SJSA1 (cell line): ENCODE data around the gene RXRB. TPM values are rescaled to one million over a fixed set of nuclear protein-coding genes. Genes with fewer than 3 reads are reported as not detected.

Source experiments
- DNase-seq, 2 experiments: peaks; one replicate each; pipeline ENCODE4 v3.0.0-alpha.2; 2015 to 2020; ENCODE audit warnings: low spot score in 2 of 2, low read depth in 1 of 2
- H3K27ac ChIP-seq: fragments of 250-450 bp; sonication (Bioruptor Pico); 2 replicates; pipeline ENCODE4 v1.5.1; 2020; ENCODE audit warnings: mild to moderate bottlenecking, moderate library complexity
- H3K27me3 ChIP-seq: fragments of 250-450 bp; sonication (Bioruptor Pico); replicated peaks from 2 replicates; pipeline ENCODE4 v1.5.1; 2020; ENCODE audit warnings: mild to moderate bottlenecking, moderate library complexity
- H3K36me3 ChIP-seq: fragments of 250-450 bp; sonication (Bioruptor Pico); 2 replicates; pipeline ENCODE4 v1.5.1; 2020; ENCODE audit warnings: mild to moderate bottlenecking
- H3K4me1 ChIP-seq: fragments of 250-450 bp; sonication (Bioruptor Pico); replicated peaks from 2 replicates; pipeline ENCODE4 v1.6.1; 2021; ENCODE audit warnings: mild to moderate bottlenecking
- H3K4me3 ChIP-seq: fragments of 250-450 bp; sonication (Bioruptor Pico); 2 replicates; pipeline ENCODE4 v1.5.1; 2020; ENCODE audit warnings: mild to moderate bottlenecking
- H3K9me3 ChIP-seq: fragments of 250-450 bp; sonication (Bioruptor Pico); replicated peaks from 2 replicates; pipeline ENCODE4 v1.5.1; 2020; ENCODE audit warnings: mild to moderate bottlenecking
- total RNA-seq: library from RNA; depleted of rRNA; stranded (reverse); fragments of >200 nt; shearing (Covaris generic); gene quantifications from 2 replicates; pipeline ENCODE4 v1.2.3, GENCODE V29; 2014

RXRB gene
- total RNA-seq, 1 experiment from 2014 or later, result 14.7 TPM

DNA sequence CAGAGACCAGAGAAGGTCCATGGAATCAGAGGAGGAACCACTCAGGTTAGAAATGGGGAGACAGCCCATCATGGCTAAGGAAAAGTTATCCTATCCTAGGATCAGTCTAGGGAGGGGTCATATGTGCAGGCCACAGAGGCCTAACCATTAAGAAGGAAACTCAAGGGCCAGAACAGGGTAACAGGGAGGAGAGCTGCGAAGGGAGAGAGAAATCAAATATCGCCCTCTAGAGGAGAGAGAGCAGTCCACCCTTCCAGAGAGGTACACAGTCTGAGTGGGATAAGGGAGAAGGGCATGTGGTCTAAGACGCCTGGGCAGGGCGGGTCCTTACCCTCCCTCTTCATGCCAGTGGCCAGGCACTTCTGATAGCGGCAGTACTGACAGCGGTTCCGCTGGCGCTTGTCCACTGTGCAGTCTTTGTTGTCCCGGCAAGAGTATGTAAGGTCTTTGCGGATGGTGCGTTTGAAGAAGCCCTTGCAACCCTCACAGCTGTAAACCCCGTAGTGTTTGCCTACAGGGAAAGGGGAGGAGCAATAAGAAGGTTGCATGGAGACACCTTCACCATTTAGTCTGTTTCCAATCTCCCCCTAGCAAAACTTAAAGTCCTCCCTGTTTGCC lies 2.9 kb downstream of the RXRB start:
- Histone ChIP-seq H3K4me3 (no peak overlapping the region; the same call in 1 of the 2 replicates), H3K27me3 (peaks cover 3% of the 10 kb centered on the region), H3K36me3 (peaks cover 59% of the 10 kb centered on the region), H3K9me3 (no peaks in the 10 kb centered on the region), H3K27ac (no peak overlapping the region), H3K4me1 (peaks cover 20% of the 10 kb centered on the region)
- DNase-seq, result peak in 1 of 2 experiments; percentile 45

DNA sequence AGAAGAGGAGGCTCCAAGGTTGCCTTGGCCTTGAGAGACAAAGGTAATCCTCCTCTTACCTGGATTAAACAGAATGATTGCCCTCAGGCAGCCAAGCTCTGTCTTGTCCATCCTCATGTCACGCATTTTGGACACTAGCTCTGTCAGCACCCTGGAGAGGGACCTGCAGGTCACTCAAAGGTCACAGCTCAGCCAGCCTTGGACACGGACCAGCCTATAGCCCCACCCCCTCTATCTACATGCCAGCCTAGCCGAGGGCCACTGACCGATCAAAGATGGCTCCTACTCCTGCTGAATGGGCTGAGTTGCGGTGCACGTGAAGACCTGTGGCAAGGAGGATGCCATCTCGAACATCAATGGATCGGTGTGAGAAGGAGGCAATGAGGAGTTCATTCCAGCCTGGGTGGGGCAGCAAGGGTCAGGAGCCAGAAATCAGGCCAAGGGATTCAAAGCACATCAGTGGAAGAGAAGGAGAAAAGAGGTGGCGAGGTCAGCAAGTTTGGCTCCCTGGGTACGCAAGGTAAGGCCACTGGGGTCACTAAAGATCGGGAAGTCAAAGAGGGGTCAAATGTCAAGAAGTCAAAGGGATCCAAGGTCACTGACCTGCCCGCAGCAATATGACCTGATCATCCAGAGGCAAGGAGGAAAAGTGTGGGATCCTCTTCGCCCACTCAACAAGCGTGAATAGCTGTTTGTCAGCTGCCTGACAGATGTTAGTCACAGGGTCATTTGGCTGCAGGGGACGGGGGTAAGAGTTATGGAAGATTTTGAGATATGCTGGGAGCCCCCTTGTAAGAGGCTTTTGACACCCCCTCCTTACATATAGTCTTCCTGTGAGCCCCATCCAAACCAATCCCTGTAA lies 4.9 kb downstream of the RXRB start:
- peaks cover 42% of the 10 kb centered on the region for H3K36me3 ChIP-seq
- peaks cover 8% of the 10 kb centered on the region for H3K4me1 ChIP-seq
- no peak for DNase-seq
- peaks cover 17% of the 10 kb centered on the region for H3K27me3 ChIP-seq
- H3K9me3 ChIP-seq, result no peaks in the 10 kb centered on the region
- no peak overlapping the region for H3K27ac ChIP-seq
- no peak overlapping the region for H3K4me3 ChIP-seq

DNA sequence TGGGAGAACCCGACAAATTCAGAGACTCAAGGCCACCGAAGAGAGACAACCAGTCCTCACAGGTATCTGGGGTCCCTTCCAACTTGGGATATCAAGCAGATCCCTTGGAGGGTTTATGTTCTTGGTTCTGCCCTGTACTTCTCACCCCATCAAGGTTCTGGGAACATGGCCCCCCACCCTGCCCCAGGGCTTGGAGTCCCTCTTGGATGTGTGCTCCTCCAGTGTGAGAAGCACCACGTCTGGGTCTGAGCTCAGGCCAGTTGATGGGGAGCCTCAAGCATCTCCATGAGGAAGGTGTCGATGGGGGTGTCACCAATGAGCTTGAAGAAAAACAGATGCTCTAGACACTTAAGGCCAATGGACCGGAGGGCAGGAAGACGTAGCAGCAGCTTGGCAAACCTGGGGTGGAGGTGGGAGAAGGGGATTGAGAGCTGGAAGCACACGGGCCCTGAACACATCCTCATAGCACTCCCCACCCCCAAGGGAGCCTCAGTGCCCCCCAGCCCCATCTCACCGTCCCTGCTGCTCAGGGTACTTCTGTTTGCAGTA lies 6.0 kb downstream of the RXRB start:
- DNase-seq, result no peak
- H3K27me3 ChIP-seq, result peaks cover 17% of the 10 kb centered on the region
- peaks cover 6% of the 10 kb centered on the region for H3K4me1 ChIP-seq
- peaks cover 38% of the 10 kb centered on the region for H3K36me3 ChIP-seq
- no peak overlapping the region for H3K4me3 ChIP-seq
- no peaks in the 10 kb centered on the region for H3K9me3 ChIP-seq
- H3K27ac ChIP-seq, result no peak overlapping the region

DNA sequence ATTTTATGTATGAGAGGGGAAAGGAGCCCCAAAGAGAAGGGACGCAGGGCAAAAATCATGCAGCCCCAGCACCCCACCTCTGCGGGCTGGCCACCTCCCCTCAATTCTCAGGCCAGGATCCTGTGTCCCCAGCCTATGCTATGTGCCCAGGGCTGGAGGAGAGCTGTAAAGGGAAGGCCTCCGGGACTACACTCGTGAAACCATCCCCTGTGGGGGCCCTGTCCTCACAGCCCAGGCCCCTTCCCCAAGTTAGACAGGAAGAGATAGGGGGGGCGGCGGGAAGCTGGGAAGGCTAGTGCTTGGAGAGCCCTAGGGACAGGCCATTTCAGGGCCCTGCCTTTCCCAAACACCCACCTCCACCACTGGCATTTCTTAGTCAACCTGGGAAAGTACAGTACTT lies 6.8 kb downstream of the RXRB start:
- Histone ChIP-seq H3K36me3 (peaks cover 38% of the 10 kb centered on the region), H3K9me3 (no peaks in the 10 kb centered on the region), H3K4me3 (no peak overlapping the region), H3K27ac (no peak overlapping the region), H3K4me1 (0 out of 2 replicates have a peak, but pooled peaks cover 4% of the 10 kb centered on the region), H3K27me3 (peaks cover 17% of the 10 kb centered on the region)
- DNase-seq, result no peak

DNA sequence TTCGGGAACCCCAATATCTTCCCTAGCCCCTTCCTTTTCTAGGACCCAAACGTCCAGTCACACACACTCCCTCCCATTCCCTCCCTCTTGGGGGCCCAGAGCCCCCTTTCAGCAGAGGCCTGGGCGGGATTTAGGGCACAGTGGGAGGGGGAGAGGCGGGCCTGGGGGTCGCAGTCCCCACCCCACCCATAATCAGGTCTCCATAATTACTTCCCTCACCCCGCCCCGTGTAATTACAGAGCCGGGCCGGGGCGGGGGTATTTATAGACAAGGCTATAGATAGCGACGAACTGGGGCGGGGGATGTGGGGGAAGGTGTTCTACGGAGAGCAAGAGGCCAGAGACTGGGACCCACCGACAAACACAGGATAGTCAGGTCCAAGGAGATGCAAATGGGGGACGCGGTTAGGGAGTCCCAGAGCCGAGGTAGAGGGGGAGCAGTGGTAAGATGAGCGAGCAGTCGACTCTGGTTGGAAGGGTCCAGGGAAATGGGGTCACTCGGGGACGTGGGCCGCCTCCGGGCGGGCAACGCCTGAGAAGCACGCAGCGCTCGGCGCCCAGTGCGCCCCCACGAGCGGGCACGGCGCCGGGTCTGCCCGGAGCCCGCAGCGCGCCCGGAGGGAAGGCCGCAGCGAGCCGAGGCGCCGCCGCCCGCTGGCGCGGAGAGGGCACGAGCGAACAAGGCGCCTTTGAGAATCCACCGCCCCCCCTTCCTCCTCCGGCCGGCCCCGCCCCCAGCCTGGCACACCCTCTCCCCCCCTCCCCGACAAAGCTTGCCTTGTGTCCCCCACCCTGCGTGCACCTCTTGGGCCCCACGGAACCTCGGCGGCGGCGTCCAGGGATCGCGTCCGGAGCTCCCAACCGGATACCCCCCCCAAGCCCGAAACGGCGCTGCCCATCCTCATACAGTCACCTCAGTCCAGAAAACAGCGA lies 7.5 kb downstream of the RXRB start:
- peaks cover 17% of the 10 kb centered on the region for H3K27me3 ChIP-seq
- H3K9me3 ChIP-seq, result no peaks in the 10 kb centered on the region
- no peak for DNase-seq
- H3K27ac ChIP-seq, result no peak overlapping the region
- H3K4me3 ChIP-seq, result no peak overlapping the region
- H3K4me1 ChIP-seq, result 0 out of 2 replicates have a peak, but pooled peaks cover 4% of the 10 kb centered on the region
- peaks cover 38% of the 10 kb centered on the region for H3K36me3 ChIP-seq

DNA sequence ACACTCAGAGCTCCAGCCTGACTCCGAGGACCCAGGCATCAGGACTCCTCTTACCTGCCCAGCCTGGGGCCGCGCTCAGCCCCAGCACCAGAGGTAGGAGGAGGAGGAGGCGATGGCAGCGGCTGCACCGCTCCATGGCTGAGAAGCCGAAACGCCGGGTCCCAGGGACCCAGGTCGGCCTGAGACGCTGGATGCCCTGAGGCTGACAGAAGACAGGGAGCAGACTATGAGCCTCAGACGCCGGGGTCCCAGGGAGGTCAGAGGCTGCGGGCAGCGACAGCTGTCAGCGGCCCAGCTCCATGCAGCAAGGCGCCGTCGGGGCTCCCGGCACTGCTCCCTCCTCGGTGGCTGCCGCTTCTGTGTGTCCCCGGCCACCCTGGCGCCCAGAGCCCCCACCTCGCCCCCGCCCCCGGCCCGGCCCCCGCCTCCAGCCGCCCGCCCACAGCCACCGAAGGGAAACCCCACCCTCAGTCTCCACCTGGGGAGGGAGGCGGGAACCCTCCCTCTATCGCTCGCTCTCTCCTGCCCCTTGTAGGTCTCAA lies 8.3 kb downstream of the RXRB start, which contains the start of gene COL11A2:
COL11A2 (minus strand) TSS at position 363 of the 542 bp plus-strand sequence; CDS start at position 136, 227 bp downstream.
- no peak for DNase-seq
- peaks cover 17% of the 10 kb centered on the region for H3K27me3 ChIP-seq
- H3K27ac ChIP-seq, result no peak within 1 kb of the TSS
- H3K9me3 ChIP-seq, result no peaks in the 10 kb centered on the region
- no peak within 1 kb of the TSS for H3K4me3 ChIP-seq
- H3K36me3 ChIP-seq, result peaks cover 32% of the 10 kb centered on the region
- no peaks in the 10 kb centered on the region for H3K4me1 ChIP-seq

DNA sequence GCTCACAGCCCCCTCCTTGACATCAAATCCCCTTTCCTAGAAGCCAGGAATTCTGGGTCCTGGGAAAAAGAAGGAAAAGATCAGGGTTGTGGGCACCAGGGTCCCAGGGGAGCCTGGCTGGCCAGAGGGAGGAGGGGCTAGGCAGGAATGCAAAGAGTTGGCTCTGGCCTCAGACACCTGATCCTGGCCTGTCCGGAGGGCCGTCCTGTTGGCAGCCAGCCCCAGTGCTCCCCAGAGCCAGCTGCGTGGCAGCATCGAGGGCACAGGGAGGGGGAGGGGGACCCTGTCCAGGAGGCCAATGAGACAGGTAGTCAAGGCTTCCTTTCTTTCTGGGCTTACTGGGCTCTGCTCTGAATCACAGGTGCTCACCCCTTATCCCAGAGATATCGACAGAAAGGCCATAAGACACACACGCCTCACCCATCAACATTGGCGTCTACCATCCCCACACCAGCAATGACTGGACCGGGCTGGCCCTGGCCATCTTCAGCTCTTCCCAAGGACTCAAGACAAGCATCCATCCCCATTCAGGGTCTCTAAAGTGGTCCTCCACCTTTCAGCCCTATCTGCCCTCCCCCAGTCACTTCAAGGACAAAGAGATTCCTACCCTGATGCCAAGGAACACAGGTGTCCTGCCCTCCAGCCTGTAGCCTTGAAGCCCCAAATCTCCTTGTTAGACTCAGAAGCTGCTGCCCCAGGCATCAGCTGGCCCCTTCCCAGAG lies 8.9 kb downstream of the RXRB start:
- Histone ChIP-seq H3K9me3 (no peaks in the 10 kb centered on the region), H3K4me3 (no peak overlapping the region), H3K27me3 (peaks cover 17% of the 10 kb centered on the region), H3K36me3 (peaks cover 26% of the 10 kb centered on the region), H3K27ac (no peak overlapping the region), H3K4me1 (no peaks in the 10 kb centered on the region)
- no peak for DNase-seq

DNA sequence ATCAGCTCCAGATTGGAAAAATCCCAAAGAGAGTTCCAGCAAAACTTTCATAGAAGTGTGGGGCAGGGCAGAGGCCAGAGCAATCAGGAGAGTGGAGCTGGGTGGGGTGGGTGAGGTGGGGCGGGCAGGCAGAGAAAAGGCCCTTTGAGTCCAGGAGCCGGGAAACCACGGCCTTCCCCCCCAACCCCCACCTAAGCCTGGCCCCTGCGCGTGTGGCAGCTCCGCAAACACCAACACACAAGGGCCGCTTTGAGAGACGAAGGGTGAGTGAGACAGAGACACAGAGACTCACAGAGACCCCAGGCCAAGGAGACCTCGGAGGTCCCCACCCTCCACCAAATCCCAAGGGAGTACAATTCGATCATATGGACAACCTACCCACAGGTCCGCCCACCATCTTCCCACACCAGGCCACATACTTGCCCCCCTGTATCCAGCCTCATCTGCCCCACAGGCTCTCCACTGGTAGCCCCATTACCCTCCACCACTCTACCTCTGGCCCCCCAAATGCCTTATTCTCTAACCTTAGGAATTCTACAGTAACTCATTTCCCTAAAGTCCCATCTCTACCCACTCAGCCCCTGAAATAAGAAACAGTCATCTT lies 9.9 kb downstream of the RXRB start:
- H3K36me3 ChIP-seq, result peaks cover 17% of the 10 kb centered on the region
- no peak for DNase-seq
- H3K4me3 ChIP-seq, result no peak overlapping the region
- no peaks in the 10 kb centered on the region for H3K4me1 ChIP-seq
- H3K9me3 ChIP-seq, result no peaks in the 10 kb centered on the region
- no peak overlapping the region for H3K27ac ChIP-seq
- peaks cover 17% of the 10 kb centered on the region for H3K27me3 ChIP-seq

DNA sequence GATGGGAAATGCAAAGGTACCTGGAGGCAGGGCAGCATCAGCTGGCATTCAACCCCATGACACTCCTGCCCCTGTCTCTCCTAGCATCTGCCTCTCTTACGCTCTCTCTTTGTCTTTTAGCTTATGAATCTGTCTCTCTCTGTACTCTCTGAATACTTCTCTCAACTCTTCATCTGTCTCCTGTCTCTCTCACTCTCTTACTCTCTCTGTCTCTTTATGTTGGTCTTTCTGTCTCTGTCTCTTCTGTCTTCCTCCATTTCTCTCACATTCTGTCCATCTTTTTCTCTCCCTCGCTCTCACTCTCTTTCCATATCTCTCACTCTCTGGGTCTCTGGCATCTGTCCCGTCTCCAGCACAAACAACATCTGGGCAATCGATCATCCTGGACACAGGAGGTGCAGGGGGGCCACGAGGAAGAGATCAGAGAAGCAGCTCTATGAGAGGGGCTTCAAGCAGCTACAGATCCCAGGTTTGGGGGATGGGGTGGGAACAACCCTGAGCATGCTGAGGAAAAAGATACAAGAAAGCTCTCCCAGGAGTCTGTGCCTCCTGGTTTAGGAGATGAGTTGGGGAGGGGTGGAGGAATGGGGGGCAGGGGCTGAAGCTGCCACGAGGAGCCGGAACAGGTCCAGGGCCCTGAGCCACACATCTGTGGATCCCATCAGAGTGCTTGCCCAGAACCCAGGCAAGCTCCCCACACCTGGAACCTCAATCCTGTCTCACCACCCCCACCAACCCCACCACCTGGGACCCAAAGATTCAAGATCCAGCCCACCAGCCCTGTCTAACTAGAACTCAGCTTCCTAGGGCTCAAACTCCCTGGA lies 10.6 kb downstream of the RXRB start:
- H3K27me3 ChIP-seq, result peaks cover 17% of the 10 kb centered on the region
- no peak for DNase-seq
- no peak overlapping the region for H3K27ac ChIP-seq
- H3K36me3 ChIP-seq, result peaks cover 9% of the 10 kb centered on the region
- H3K4me3 ChIP-seq, result no peak overlapping the region
- H3K9me3 ChIP-seq, result no peaks in the 10 kb centered on the region
- no peaks in the 10 kb centered on the region for H3K4me1 ChIP-seq

DNA sequence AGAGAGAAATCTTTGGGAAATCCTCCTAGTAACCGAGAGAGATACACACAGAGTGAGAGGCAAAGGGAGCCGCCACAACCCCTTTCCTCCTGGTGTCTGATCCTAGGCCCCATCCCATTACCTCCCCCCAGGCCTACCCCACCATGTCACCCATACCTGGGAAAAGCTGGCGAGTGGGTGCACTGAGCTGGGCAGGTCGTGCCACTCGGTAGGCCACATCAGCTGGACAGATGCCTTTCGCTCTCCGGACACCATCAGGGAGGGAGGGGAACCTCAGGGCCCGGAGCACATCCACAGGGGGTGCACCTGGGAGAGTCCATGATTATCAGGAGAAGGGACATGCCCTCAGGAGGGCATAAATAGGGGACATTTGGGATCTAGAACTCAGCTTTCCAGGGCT lies 11.3 kb downstream of the RXRB start:
- no peaks in the 10 kb centered on the region for H3K9me3 ChIP-seq
- H3K36me3 ChIP-seq, result peaks cover 4% of the 10 kb centered on the region
- DNase-seq, result no peak
- no peak overlapping the region for H3K27ac ChIP-seq
- H3K27me3 ChIP-seq, result peaks cover 17% of the 10 kb centered on the region
- no peak overlapping the region for H3K4me3 ChIP-seq
- H3K4me1 ChIP-seq, result no peaks in the 10 kb centered on the region

DNA sequence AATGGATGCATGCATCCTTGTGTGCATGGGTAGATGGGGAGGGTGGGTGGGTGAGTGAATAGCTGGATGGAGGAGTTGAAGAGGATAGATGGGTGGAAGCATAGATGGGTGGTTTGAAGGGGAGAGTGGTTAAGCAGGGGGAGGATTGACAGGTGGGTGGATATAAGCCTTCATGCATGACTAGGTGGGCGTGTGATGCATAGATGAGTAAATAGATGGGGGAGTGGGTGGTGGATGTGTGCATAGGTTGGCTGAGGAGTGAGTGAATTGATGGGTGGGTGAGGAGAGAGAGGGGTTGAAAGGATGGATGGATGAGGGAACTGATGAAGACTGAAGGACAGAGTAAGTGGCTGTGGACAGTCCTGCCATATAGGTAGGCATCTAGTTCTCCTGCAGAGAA lies 12.7 kb downstream of the RXRB start:
- DNase-seq, result no peak
- H3K4me3 ChIP-seq, result no peak overlapping the region
- no peaks in the 10 kb centered on the region for H3K9me3 ChIP-seq
- H3K27ac ChIP-seq, result no peak overlapping the region
- H3K4me1 ChIP-seq, result no peaks in the 10 kb centered on the region
- H3K36me3 ChIP-seq, result no peaks in the 10 kb centered on the region
- peaks cover 16% of the 10 kb centered on the region for H3K27me3 ChIP-seq
